WTC11 (cell line): Measurements from ENCODE around the gene OR4D10. TPM values are rescaled to one million over a fixed set of nuclear protein-coding genes. Genes with fewer than 3 reads are reported as not detected.

ENCODE experiments used
- ATAC-seq: fragments of 200-7000 bp; cut with Tn5 transposase; 2 replicates; pipeline ENCODE4 v1.10.0; 2021; ENCODE audit warnings: mild to moderate bottlenecking, moderate library complexity
- CTCF ChIA-PET: fragments of 300-600 bp; sonication (Branson Sonifier 250); formaldehyde crosslinking; loops from one replicate; lab custom pipeline; 2021; ENCODE audit warnings: antibody characterized with exemption; lab: Charles Lee
- POLR2A ChIA-PET: fragments of 350-600 bp; sonication (Branson Sonifier 250); formaldehyde crosslinking; loops from one replicate; lab custom pipeline; 2021; ENCODE audit warnings: antibody characterized with exemption; lab: Charles Lee
- DNase-seq: peaks from one replicate; pipeline ENCODE4 v3.0.0; 2021; ENCODE audit warnings: low spot score
- H3K27ac Mint-ChIP-seq: 2 replicates; pipeline ENCODE4 v1.8.0; 2021; ENCODE audit warnings: mixed read lengths
- H3K27me3 Mint-ChIP-seq: 2 replicates; pipeline ENCODE4 v1.8.0; 2021; ENCODE audit warnings: low read depth, mild to moderate bottlenecking, moderate library complexity, mixed read lengths
- H3K36me3 Mint-ChIP-seq: 2 replicates; pipeline ENCODE4 v1.8.0; 2021; ENCODE audit warnings: mixed read lengths
- H3K4me1 Mint-ChIP-seq: 2 replicates; pipeline ENCODE4 v1.8.0; 2022; ENCODE audit warnings: mixed read lengths
- H3K4me3 Mint-ChIP-seq: 2 replicates; pipeline ENCODE4 v1.8.0; 2021; ENCODE audit warnings: mild to moderate bottlenecking, moderate library complexity, mixed read lengths
- H3K9me3 Mint-ChIP-seq: 2 replicates; pipeline ENCODE4 v1.8.0; 2021; ENCODE audit warnings: mixed read lengths
- GABPB1 ChIP-seq: sonication (generic); formaldehyde crosslinking; IDR thresholded peaks from 2 replicates; pipeline ENCODE4 v1.8.1; 2023; ENCODE audit warnings: mild to moderate bottlenecking, missing genetic modification reagents
- MXD4 ChIP-seq: fragments of 250-450 bp; sonication (Bioruptor Pico); IDR thresholded peaks from 2 replicates; pipeline ENCODE4 v1.8.0; 2021; ENCODE audit warnings: mild to moderate bottlenecking, moderate library complexity, borderline replicate concordance
- MYBL2 ChIP-seq: sonication (generic); formaldehyde crosslinking; IDR thresholded peaks from 2 replicates; pipeline ENCODE4 v1.8.1; 2023; ENCODE audit warnings: mild to moderate bottlenecking, moderate library complexity, missing genetic modification reagents
- NFYB ChIP-seq: sonication (generic); formaldehyde crosslinking; conservative IDR thresholded peaks from 2 replicates; pipeline ENCODE4 v1.8.0; 2022; ENCODE audit warnings: low read depth, missing genetic modification reagents
- NR3C1 ChIP-seq: sonication (generic); formaldehyde crosslinking; conservative IDR thresholded peaks from 2 replicates; pipeline ENCODE4 v1.8.1; 2023; ENCODE audit warnings: low read depth, mild to moderate bottlenecking, missing genetic modification reagents
- RELA ChIP-seq: sonication (generic); formaldehyde crosslinking; IDR thresholded peaks from 2 replicates; pipeline ENCODE4 v1.8.1; 2022; ENCODE audit warnings: missing genetic modification reagents, mild to moderate bottlenecking, borderline replicate concordance
- TP53 ChIP-seq: sonication (generic); formaldehyde crosslinking; IDR thresholded peaks from 2 replicates; pipeline ENCODE4 v1.8.1; 2023; ENCODE audit warnings: mild to moderate bottlenecking, missing genetic modification reagents
- ZNF232 ChIP-seq: sonication (generic); formaldehyde crosslinking; IDR thresholded peaks from 2 replicates; pipeline ENCODE4 v1.8.0; 2022; ENCODE audit warnings: mild to moderate bottlenecking, missing genetic modification reagents
- ZNF317 ChIP-seq: sonication (generic); formaldehyde crosslinking; IDR thresholded peaks from 2 replicates; pipeline ENCODE4 v1.8.1; 2023; ENCODE audit warnings: low read depth, mild to moderate bottlenecking, moderate library complexity, missing genetic modification reagents, borderline replicate concordance
- ZNF396 ChIP-seq: fragments of 250-450 bp; sonication (Bioruptor Pico); IDR thresholded peaks from 2 replicates; pipeline ENCODE4 v1.8.0; 2021; ENCODE audit warnings: mild to moderate bottlenecking, moderate library complexity, borderline replicate concordance
- ZNF416 ChIP-seq: fragments of 250-450 bp; sonication (Bioruptor Pico); IDR thresholded peaks from 2 replicates; pipeline ENCODE4 v1.9.0; 2021; ENCODE audit warnings: mild to moderate bottlenecking, inconsistent platforms
- total RNA-seq: library from RNA; stranded (reverse); gene quantifications from 3 replicates; pipeline ENCODE4 v1.2.3, GENCODE V29; 2021
- TF ChIP-seq, protein P1 (sequence below): sonication (generic); formaldehyde crosslinking; IDR thresholded peaks from 2 replicates; pipeline ENCODE4 v1.8.1; 2023; ENCODE audit warnings: mild to moderate bottlenecking, missing genetic modification reagents, moderate library complexity
- TF ChIP-seq, protein P2 (sequence below): sonication (generic); formaldehyde crosslinking; conservative IDR thresholded peaks from 2 replicates; pipeline ENCODE4 v1.8.1; 2023; ENCODE audit warnings: mild to moderate bottlenecking, low read depth, missing genetic modification reagents, moderate library complexity
- TF ChIP-seq, protein P3 (sequence below): sonication (generic); formaldehyde crosslinking; IDR thresholded peaks from 2 replicates; pipeline ENCODE4 v1.8.0; 2022; ENCODE audit warnings: missing genetic modification reagents
- TF ChIP-seq, protein P4 (sequence below): fragments of 250-450 bp; sonication (Bioruptor Pico); IDR thresholded peaks from 2 replicates; pipeline ENCODE4 v2.1.2; 2022; ENCODE audit warnings: mild to moderate bottlenecking, moderate library complexity
- TF ChIP-seq, protein P5 (sequence below): sonication (generic); formaldehyde crosslinking; IDR thresholded peaks from 2 replicates; pipeline ENCODE4 v1.8.1; 2023; ENCODE audit warnings: mild to moderate bottlenecking, missing genetic modification reagents, moderate library complexity
- TF ChIP-seq, protein P6 (sequence below): sonication (generic); formaldehyde crosslinking; IDR thresholded peaks from 2 replicates; pipeline ENCODE4 v1.8.0; 2022; ENCODE audit warnings: mild to moderate bottlenecking, missing genetic modification reagents

The OR4D10 gene
- total RNA-seq, 1 experiment from 2014 or later, result not detected

DNA sequence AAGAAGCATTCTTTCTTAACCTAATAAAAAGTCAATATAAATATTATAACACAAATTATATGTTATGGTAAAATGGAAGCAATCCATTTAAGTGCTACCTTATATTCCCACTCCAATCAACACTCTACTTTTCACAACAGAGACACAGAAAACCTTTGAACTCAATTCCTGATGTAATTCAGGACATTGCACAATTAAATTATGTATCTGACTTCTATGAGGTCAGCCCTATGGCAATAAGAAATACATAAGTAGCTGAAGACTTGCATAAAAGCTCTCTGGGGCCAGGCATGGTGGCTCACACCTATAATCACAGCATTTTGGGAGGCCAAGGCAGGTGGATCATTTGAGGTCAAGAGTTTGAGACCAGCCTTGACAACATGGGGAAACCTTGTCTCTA lies 6.8 kb downstream of the OR4D10 start:
- Mint-ChIP-seq H3K27ac (no peak overlapping the region), H3K9me3 (no peaks in the 10 kb centered on the region)

DNA sequence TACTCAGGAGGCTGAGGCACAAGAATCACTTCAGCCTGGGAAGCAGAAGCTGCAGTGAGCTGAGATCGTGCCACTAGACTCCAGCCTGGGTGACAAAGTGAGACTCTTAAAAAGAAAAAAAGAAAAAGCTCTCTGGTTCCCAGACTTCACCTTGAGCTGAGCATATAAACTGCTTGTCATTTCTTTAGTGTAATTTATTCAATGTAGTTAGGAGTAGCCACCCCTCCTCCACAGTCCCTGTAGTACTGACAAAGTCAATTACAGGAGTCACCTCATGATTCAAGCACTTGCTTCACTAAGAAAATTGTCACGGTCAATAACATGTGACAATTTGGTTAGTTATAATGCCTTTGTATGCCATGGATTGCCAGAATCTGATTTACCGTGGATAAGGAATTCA lies 7.2 kb downstream of the OR4D10 start:
- ChIA-PET CTCF (interaction anchor here (1.1 kb wide), 1 partner anchor 17 kb away, joined by 3 read pairs; no protein-coding TSS in a partner anchor), POLR2A (no interaction called here)
- H3K9me3 Mint-ChIP-seq, result no peaks in the 10 kb centered on the region
- no peak overlapping the region for H3K4me3 Mint-ChIP-seq
- ATAC-seq (no peak), DNase-seq (no peak)
- no peaks in the 10 kb centered on the region for H3K4me1 Mint-ChIP-seq
- no peak overlapping the region for H3K27ac Mint-ChIP-seq
- H3K27me3 Mint-ChIP-seq, result no peaks in the 10 kb centered on the region; the same call in none of the 2 replicates
- H3K36me3 Mint-ChIP-seq, result no peaks in the 10 kb centered on the region
- TF ChIP-seq, protein P1, sequence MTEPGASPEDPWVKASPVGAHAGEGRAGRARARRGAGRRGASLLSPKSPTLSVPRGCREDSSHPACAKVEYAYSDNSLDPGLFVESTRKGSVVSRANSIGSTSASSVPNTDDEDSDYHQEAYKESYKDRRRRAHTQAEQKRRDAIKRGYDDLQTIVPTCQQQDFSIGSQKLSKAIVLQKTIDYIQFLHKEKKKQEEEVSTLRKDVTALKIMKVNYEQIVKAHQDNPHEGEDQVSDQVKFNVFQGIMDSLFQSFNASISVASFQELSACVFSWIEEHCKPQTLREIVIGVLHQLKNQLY (CRISPR knock-in tag), result no peak
- TF ChIP-seq, protein P2, sequence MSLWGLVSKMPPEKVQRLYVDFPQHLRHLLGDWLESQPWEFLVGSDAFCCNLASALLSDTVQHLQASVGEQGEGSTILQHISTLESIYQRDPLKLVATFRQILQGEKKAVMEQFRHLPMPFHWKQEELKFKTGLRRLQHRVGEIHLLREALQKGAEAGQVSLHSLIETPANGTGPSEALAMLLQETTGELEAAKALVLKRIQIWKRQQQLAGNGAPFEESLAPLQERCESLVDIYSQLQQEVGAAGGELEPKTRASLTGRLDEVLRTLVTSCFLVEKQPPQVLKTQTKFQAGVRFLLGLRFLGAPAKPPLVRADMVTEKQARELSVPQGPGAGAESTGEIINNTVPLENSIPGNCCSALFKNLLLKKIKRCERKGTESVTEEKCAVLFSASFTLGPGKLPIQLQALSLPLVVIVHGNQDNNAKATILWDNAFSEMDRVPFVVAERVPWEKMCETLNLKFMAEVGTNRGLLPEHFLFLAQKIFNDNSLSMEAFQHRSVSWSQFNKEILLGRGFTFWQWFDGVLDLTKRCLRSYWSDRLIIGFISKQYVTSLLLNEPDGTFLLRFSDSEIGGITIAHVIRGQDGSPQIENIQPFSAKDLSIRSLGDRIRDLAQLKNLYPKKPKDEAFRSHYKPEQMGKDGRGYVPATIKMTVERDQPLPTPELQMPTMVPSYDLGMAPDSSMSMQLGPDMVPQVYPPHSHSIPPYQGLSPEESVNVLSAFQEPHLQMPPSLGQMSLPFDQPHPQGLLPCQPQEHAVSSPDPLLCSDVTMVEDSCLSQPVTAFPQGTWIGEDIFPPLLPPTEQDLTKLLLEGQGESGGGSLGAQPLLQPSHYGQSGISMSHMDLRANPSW (CRISPR knock-in tag), result no peak
- TF ChIP-seq MYBL2 (CRISPR knock-in tag), result no peak
- no peak for TF ChIP-seq GABPB1
- TF ChIP-seq TP53 (CRISPR knock-in tag), result no peak
- TF ChIP-seq, protein P3, sequence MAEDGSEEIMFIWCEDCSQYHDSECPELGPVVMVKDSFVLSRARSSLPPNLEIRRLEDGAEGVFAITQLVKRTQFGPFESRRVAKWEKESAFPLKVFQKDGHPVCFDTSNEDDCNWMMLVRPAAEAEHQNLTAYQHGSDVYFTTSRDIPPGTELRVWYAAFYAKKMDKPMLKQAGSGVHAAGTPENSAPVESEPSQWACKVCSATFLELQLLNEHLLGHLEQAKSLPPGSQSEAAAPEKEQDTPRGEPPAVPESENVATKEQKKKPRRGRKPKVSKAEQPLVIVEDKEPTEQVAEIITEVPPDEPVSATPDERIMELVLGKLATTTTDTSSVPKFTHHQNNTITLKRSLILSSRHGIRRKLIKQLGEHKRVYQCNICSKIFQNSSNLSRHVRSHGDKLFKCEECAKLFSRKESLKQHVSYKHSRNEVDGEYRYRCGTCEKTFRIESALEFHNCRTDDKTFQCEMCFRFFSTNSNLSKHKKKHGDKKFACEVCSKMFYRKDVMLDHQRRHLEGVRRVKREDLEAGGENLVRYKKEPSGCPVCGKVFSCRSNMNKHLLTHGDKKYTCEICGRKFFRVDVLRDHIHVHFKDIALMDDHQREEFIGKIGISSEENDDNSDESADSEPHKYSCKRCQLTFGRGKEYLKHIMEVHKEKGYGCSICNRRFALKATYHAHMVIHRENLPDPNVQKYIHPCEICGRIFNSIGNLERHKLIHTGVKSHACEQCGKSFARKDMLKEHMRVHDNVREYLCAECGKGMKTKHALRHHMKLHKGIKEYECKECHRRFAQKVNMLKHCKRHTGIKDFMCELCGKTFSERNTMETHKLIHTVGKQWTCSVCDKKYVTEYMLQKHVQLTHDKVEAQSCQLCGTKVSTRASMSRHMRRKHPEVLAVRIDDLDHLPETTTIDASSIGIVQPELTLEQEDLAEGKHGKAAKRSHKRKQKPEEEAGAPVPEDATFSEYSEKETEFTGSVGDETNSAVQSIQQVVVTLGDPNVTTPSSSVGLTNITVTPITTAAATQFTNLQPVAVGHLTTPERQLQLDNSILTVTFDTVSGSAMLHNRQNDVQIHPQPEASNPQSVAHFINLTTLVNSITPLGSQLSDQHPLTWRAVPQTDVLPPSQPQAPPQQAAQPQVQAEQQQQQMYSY (CRISPR knock-in tag), result no peak
- no peak for TF ChIP-seq NFYB
- TF ChIP-seq ZNF232, result no peak
- no peak for TF ChIP-seq ZNF317
- TF ChIP-seq ZNF396 (CRISPR knock-in tag), result no peak
- TF ChIP-seq RELA (CRISPR knock-in tag), result no peak

More for the DNA sequence above, 6.8 kb downstream of the OR4D10 start:
- no peaks in the 10 kb centered on the region for H3K4me1 Mint-ChIP-seq
- ChIA-PET POLR2A (no interaction called here), CTCF (interaction anchor here (1.1 kb wide), 1 partner anchor 17 kb away, joined by 3 read pairs; no protein-coding TSS in a partner anchor)
- no peaks in the 10 kb centered on the region for H3K36me3 Mint-ChIP-seq
- no peak overlapping the region for H3K4me3 Mint-ChIP-seq
- no peak for ATAC-seq
- DNase-seq, result no peak
- H3K27me3 Mint-ChIP-seq, result no peaks in the 10 kb centered on the region; the same call in none of the 2 replicates
- TF ChIP-seq, protein P4, sequence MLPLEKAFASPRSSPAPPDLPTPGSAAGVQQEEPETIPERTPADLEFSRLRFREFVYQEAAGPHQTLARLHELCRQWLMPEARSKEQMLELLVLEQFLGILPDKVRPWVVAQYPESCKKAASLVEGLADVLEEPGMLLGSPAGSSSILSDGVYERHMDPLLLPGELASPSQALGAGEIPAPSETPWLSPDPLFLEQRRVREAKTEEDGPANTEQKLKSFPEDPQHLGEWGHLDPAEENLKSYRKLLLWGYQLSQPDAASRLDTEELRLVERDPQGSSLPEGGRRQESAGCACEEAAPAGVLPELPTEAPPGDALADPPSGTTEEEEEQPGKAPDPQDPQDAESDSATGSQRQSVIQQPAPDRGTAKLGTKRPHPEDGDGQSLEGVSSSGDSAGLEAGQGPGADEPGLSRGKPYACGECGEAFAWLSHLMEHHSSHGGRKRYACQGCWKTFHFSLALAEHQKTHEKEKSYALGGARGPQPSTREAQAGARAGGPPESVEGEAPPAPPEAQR (CRISPR knock-in tag), result no peak
- TF ChIP-seq, protein P5, sequence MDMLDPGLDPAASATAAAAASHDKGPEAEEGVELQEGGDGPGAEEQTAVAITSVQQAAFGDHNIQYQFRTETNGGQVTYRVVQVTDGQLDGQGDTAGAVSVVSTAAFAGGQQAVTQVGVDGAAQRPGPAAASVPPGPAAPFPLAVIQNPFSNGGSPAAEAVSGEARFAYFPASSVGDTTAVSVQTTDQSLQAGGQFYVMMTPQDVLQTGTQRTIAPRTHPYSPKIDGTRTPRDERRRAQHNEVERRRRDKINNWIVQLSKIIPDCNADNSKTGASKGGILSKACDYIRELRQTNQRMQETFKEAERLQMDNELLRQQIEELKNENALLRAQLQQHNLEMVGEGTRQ (CRISPR knock-in tag), result no peak
- no peak for TF ChIP-seq MXD4
- no peak for TF ChIP-seq NR3C1
- TF ChIP-seq, protein P6, sequence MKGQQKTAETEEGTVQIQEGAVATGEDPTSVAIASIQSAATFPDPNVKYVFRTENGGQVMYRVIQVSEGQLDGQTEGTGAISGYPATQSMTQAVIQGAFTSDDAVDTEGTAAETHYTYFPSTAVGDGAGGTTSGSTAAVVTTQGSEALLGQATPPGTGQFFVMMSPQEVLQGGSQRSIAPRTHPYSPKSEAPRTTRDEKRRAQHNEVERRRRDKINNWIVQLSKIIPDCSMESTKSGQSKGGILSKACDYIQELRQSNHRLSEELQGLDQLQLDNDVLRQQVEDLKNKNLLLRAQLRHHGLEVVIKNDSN, result no peak
- TF ChIP-seq ZNF416 (CRISPR knock-in tag), result no peak
